GM18519 (cell line): ENCODE results near the gene KLLN.
"Not testable (repeated sequence)": the region's sequence is repeated elsewhere in the genome, so short reads cannot be mapped to it uniquely, and the experiment has no call there.

Experiments
- ATAC-seq: cut with Tn5 transposase; IDR thresholded peaks from one replicate; pipeline ENCODE4 v1.9.1; 2021; ENCODE audit warnings: mild to moderate bottlenecking, moderate library complexity; ENCODE audit not compliant: unreplicated experiment, low FRiP score

KLLN gene

GRCh38 chr10:87863053-87863943, at the start of gene KLLN, which contains the start of gene PTEN:
KLLN (minus strand) TSS chr10:87863533; CDS start chr10:87862487, 1,046 bp downstream.
PTEN (plus strand) TSS chr10:87863625; CDS start chr10:87864470, 845 bp downstream.
- peak; percentile 28 for ATAC-seq

- not testable (repeated sequence) for ATAC-seq
These were observed 40.1 kb upstream of the KLLN start for GRCh38 chr10:87903396-87903795.

- ATAC-seq, result not testable (repeated sequence)
These were observed 34.6 kb upstream of the KLLN start for GRCh38 chr10:87897957-87898356.

- ATAC-seq, result no peak
These were observed 32.9 kb upstream of the KLLN start for GRCh38 chr10:87896216-87896615.

- ATAC-seq, result no peak
These were observed 32.1 kb upstream of the KLLN start for GRCh38 chr10:87895430-87895829.

- no peak for ATAC-seq
These were observed 24.4 kb upstream of the KLLN start for GRCh38 chr10:87887548-87888289.

GRCh38 chr10:87887146-87887545, 23.8 kb upstream of the KLLN start:
- ATAC-seq, result no peak

- no peak for ATAC-seq
These were observed 23.3 kb upstream of the KLLN start for GRCh38 chr10:87886635-87887034.

- no peak for ATAC-seq
These were observed 19.4 kb upstream of the KLLN start for GRCh38 chr10:87882555-87883294.

GRCh38 chr10:87881373-87882059, 18.2 kb upstream of the KLLN start:
- not testable (repeated sequence) for ATAC-seq

- no peak for ATAC-seq
These were observed 17.0 kb upstream of the KLLN start for GRCh38 chr10:87880336-87880735.

GRCh38 chr10:87878664-87879459, 15.5 kb upstream of the KLLN start:
- no peak for ATAC-seq

- ATAC-seq, result no peak
These were observed 12.7 kb upstream of the KLLN start for GRCh38 chr10:87875929-87876571.

GRCh38 chr10:87873656-87874055, 10.3 kb upstream of the KLLN start:
- ATAC-seq, result no peak

- no peak for ATAC-seq
These were observed 9.5 kb upstream of the KLLN start for GRCh38 chr10:87872828-87873227.

GRCh38 chr10:87869773-87870551, 6.6 kb upstream of the KLLN start:
- ATAC-seq, result no peak

GRCh38 chr10:87869139-87869538, 5.8 kb upstream of the KLLN start:
- ATAC-seq, result not testable (repeated sequence)

GRCh38 chr10:87868277-87868676, 4.9 kb upstream of the KLLN start:
- ATAC-seq, result no peak
